ENCODE results near the gene RAD9A.
A peak's percentile ranks its signal among the peaks of the same experiment; 100 is the strongest.

Gene RAD9A

DNA sequence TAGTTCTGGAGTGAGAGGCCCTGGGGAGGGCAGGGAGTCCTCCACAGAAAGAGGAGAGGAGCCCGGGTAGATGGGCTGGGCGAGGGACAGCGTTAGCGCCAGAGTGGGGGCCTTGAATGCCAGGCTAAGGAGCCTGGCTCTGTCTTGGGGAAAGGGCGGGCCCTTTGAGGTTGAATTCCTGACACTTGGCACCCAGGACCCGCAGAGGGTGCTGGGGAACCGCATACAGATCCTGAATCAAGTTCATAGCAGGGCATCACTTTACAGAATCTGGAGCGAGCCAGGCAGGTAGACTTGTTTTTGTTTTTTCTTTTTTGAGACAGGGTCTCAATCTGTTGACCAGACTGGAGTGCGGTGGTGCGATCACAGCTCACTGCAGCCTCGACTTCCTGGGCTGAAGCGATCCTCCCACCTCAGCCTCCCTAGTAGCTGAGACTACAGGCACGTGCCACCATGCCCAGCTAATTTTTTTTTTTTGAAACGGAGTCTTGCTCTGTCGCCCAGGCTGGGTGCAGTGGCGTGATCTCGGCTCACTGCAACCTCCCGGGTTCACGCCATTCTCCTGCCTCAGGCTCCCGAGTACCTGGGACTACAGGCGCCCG, 29.7 kb downstream of the RAD9A start:
- peak overlapping the region; percentile 87 for H3K27ac ChIP-seq
- TF ChIP-seq ZFX (IDR thresholded peaks at IDR 0.05): no peak
- TF ChIP-seq, protein P1, sequence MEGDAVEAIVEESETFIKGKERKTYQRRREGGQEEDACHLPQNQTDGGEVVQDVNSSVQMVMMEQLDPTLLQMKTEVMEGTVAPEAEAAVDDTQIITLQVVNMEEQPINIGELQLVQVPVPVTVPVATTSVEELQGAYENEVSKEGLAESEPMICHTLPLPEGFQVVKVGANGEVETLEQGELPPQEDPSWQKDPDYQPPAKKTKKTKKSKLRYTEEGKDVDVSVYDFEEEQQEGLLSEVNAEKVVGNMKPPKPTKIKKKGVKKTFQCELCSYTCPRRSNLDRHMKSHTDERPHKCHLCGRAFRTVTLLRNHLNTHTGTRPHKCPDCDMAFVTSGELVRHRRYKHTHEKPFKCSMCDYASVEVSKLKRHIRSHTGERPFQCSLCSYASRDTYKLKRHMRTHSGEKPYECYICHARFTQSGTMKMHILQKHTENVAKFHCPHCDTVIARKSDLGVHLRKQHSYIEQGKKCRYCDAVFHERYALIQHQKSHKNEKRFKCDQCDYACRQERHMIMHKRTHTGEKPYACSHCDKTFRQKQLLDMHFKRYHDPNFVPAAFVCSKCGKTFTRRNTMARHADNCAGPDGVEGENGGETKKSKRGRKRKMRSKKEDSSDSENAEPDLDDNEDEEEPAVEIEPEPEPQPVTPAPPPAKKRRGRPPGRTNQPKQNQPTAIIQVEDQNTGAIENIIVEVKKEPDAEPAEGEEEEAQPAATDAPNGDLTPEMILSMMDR (conservative IDR thresholded peaks at IDR 0.05): no peak

DNA sequence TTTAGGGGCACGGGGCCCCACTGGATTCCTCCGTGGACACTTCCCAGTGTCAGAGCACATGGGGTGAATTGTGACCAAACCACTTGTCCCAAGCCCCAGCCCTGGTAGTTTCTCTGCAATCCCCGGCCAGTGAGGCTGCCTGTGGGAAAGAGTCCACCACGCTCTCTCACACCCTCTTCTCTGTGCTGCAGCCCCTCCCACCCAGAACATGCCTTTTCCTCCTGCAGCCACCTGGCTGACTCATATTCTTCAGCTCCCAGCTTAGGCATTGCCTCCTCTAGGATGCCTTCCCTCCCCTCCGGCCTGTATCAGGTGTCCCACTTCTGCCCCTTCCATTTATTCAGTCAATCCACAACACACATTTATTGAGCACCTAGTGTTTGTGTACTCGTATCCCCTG, 31.1 kb downstream of the RAD9A start:
- TF ChIP-seq, protein P1 (conservative IDR thresholded peaks at IDR 0.05): no peak
- H3K27ac ChIP-seq: no peak overlapping the region

DNA sequence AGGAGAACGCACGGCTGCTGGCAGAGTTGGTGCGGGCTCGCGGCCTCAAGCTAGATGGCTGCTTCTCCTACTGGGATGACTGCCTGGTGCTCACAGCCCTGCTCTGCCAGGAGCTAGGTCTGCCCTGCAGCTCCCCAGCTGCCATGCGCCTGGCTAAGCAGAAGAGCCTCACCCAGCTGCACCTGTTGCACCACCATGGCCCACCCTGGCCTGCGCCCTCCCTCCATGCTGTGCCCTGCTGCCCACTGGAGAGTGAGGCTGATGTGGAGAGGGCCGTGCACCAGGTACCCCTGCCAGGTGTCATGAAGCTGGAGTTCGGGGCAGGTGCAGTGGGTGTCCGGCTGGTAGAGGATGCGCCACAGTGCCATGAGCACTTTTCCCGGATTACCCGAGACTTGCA, 31.7 kb downstream of the RAD9A start:
- TF ChIP-seq, protein P1 (conservative IDR thresholded peaks at IDR 0.05): no peak
- TF ChIP-seq ZFX (IDR thresholded peaks at IDR 0.05): no peak
- H3K27ac ChIP-seq: no peak overlapping the region

DNA sequence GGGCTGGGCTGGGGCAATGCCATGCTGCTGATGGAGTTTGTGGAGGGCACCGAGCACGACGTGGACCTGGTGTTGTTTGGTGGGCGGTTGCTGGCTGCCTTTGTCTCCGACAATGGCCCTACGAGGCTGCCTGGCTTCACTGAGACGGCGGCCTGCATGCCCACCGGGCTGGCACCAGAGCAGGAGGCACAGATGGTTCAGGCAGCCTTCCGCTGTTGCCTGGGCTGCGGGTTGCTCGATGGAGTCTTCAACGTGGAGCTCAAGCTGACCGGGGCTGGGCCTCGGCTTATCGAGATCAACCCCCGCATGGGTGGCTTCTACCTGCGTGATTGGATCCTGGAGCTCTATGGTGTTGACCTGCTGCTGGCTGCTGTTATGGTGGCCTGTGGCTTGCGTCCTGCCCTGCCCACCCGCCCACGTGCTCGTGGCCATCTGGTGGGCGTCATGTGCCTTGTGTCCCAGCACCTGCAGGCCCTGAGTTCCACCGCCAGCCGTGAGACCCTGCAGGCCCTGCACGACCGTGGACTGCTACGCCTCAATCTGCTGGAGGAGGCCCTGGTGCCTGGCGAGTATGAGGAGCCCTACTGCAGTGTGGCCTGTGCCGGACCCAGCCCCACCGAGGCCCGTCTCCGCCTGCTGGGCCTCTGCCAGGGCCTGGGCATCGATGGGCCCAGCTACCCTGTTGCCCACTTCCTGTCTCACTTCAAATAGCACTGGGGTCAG, 32.3 kb downstream of the RAD9A start:
- no peak overlapping the region for H3K27ac ChIP-seq
- TF ChIP-seq ZFX (IDR thresholded peaks at IDR 0.05): no peak
- TF ChIP-seq, protein P1 (conservative IDR thresholded peaks at IDR 0.05): no peak

DNA sequence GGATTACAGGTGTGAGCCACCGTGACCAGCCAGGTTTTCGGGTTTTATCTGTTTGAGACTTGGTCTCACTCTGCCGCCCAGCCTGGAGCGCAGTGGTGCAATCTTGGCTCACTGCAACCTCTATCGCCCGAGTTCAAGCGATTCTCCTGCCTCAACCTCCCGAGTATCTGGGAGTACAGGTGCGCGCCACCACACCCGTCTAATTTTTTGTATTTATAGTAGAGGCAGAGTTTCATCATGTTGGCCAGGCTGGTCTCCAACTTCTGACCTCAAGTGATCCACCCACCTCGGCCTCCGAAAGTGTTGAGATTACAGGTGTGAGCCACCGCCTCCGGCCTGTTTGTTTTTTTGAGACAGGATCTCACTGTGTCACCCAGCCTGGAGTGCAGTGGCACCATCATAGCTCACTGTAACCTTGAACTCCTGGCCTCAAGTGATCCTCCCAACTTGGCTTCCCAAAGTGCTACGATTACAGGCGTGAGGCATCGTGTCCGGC, 35.6 kb downstream of the RAD9A start:
- peak overlapping the region; percentile 86 for H3K27ac ChIP-seq

DNA sequence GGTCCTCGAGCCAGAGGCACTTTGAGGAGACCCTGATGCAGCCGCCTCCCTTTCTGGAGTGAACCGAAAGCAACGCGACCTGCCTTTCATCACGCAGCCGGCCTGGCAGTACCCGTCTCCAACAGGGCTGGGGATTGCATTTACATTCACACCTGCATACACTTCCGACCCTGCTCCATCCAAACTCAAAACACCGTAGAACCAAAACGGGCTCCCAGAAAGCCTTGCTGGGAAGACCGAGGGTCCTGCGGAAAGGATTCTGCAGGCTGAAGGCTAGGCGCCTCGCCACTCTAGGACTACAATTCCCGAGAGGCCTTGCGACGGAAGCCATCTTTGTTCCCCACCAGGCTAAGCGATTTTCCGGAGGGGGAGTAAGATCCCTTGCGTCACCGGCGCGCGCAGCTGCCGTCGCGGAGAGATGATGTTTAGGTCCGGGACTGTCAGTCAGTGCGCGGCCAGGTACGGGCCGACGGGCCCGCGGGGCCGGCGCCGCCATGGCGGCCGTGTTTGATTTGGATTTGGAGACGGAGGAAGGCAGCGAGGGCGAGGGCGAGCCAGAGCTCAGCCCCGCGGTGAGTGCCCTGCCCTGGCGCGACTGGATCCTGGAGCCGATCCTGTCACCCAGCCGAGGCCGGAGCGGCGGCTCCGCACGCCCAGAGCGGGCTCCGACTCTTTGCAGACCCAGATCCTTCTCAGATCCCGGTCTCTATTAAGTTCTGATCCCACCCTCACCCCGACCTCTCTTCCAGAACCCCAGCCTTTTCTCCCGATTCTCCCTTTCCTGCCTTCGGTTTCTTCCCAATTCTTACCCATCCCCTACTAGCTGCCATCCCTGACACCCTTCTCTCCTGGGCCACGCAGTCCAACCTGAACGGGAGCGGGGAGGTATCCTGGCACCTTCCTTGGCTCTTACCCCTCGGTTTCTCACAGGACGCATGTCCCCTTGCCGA, 36.5 kb downstream of the RAD9A start, which contains the start of gene RPS6KB2:
Gene RPS6KB2, plus strand, starts transcription at position 443 of the 950 bp plus-strand sequence. Its CDS starts 52 bp downstream, at position 495.
- TF ChIP-seq, protein P1 (conservative IDR thresholded peaks at IDR 0.05): no peak
- peak; percentile 87; the same call in 1 of the 2 replicates for TF ChIP-seq ZFX (IDR thresholded peaks at IDR 0.05)
- peak within 1 kb of the TSS; percentile 86 for H3K27ac ChIP-seq

DNA sequence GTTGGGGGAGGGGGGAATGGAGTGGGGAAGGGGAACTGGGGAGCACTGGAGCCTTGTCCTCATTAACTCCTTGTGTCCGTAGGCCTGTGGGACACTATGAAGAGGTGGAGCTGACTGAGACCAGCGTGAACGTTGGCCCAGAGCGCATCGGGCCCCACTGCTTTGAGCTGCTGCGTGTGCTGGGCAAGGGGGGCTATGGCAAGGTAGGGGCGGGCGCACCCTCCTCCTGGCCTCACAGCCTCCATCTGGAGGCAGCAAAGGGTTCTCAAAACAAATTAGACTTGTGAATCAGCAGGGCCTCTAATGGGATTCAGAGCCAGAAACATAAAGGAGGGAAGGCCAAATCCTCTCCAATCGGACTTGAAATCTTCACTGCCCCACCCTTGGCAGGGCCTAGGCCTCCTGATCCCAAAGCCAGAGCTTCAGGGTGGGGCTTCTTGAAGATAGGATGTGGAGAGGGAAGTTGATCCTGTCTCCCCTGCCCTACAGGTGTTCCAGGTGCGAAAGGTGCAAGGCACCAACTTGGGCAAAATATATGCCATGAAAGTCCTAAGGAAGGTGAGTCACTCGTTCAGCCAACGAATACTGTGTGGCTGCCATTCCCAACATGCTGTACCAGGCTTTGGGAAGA, 37.4 kb downstream of the RAD9A start:
- TF ChIP-seq, protein P1 (conservative IDR thresholded peaks at IDR 0.05): no peak
- no peak for TF ChIP-seq ZFX (IDR thresholded peaks at IDR 0.05)

More for the DNA sequence above, 37.4 kb downstream of the RAD9A start:
- peak overlapping the region; percentile 86 for H3K27ac ChIP-seq

All from C4-2B (cell line).